HL-60 (cell line): Measurements from ENCODE around the gene CYP2C8.

Source experiments
- GABPA ChIP-seq: IDR thresholded peaks from 2 replicates; pipeline ENCODE4 v1.6.1; 2012; ENCODE audit warnings: low read depth
- POLR2AphosphoS5 ChIP-seq: IDR thresholded peaks from 2 replicates; pipeline ENCODE4 v1.6.1; 2012; ENCODE audit warnings: low read depth
- TF ChIP-seq, protein P1 (sequence below): IDR thresholded peaks from one replicate; pipeline ENCODE4 v1.5.1; 2011; ENCODE audit warnings: low read length, control low read depth, inconsistent platforms; ENCODE audit not compliant: insufficient read depth

DNA sequence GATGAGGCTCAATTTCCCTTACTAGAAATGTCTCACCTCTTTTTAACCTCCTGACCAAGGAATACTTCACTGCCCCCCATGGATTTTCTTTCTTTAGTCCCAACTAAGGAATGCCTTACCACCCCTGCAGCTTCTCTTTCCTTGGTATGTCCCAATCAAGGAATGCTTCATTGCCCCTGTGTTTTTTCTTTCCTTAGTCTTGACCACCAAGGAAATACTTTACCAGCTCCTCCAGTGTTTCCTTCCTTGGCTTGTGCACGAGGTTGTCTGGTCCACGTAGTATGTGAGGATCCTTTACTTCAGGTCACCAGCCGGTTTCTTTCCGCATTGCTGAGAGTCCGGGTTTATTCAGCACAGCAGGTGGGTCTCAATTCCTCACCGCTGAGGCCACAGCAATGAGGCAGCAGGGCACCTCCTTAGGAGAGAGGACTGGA is 71.5 kb downstream of the CYP2C8 start:
- TF ChIP-seq, protein P1, sequence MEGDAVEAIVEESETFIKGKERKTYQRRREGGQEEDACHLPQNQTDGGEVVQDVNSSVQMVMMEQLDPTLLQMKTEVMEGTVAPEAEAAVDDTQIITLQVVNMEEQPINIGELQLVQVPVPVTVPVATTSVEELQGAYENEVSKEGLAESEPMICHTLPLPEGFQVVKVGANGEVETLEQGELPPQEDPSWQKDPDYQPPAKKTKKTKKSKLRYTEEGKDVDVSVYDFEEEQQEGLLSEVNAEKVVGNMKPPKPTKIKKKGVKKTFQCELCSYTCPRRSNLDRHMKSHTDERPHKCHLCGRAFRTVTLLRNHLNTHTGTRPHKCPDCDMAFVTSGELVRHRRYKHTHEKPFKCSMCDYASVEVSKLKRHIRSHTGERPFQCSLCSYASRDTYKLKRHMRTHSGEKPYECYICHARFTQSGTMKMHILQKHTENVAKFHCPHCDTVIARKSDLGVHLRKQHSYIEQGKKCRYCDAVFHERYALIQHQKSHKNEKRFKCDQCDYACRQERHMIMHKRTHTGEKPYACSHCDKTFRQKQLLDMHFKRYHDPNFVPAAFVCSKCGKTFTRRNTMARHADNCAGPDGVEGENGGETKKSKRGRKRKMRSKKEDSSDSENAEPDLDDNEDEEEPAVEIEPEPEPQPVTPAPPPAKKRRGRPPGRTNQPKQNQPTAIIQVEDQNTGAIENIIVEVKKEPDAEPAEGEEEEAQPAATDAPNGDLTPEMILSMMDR, result no peak
- no peak for TF ChIP-seq GABPA
- no peak for TF ChIP-seq POLR2AphosphoS5
